SU-DHL-6 (cell line): ENCODE results near the gene COX7B.

Experiments
- CTCF ChIP-seq: fragments of 200-600 bp; sonication (generic); IDR thresholded peaks from one replicate; pipeline ENCODE4 v1.5.1; 2017; ENCODE audit warnings: antibody characterized with exemption, mild to moderate bottlenecking, low read length, moderate library complexity; ENCODE audit not compliant: insufficient read depth, poor library complexity, severe bottlenecking
- EZH2phosphoT487 ChIP-seq: fragments of 200-600 bp; sonication (generic), shearing (Covaris generic); conservative IDR thresholded peaks from 2 replicates; pipeline ENCODE4 v1.6.1; 2018; ENCODE audit warnings: mild to moderate bottlenecking, antibody characterized with exemption, low read length, moderate library complexity, mixed read lengths

- TF ChIP-seq CTCF (no peak), EZH2phosphoT487 (no peak)
Measured at GRCh38 chrX:77953708-77954107, 54.4 kb downstream of the COX7B start.
